B cell (primary cell): ENCODE results near the gene FOXK1. TPM values are rescaled to one million over a fixed set of nuclear protein-coding genes. Genes with fewer than 3 reads are reported as not detected.

Experiments
- ATAC-seq: fragments of 200-7000 bp; cut with Tn5 transposase; one replicate; pipeline ENCODE4 v1.10.0; 2021; ENCODE audit warnings: low read depth, mild to moderate bottlenecking, moderate number of reproducible peaks, moderate library complexity
- CTCF ChIA-PET: fragments of 350-600 bp; sonication (Branson Sonifier 250); formaldehyde crosslinking; loops from one replicate; lab custom pipeline; 2021; ENCODE audit warnings: antibody characterized with exemption, inconsistent platforms; lab: Charles Lee
- POLR2A ChIA-PET: fragments of 350-600 bp; sonication (Branson Sonifier 250); formaldehyde crosslinking; loops from one replicate; lab custom pipeline; 2021; ENCODE audit warnings: antibody characterized with exemption; lab: Charles Lee
- DNase-seq: peaks from one replicate; pipeline ENCODE4 v3.0.0; 2013
- H2AFZ ChIP-seq: 2 replicates; pipeline ENCODE4 v1.6.1; 2012; ENCODE audit warnings: mild to moderate bottlenecking, low read depth, low read length; ENCODE audit not compliant: insufficient read depth, poor library complexity, severe bottlenecking
- H3K27ac ChIP-seq, 2 donors: 1 replicate in 1 of 2; 2 replicates in 1 of 2; pipeline ENCODE4 v1.5.1; 2012 to 2013; ENCODE audit warnings: low read length in 2 of 2, mild to moderate bottlenecking in 2 of 2, moderate library complexity in 1 of 2
- H3K27me3 ChIP-seq, 4 experiments: fragments of 200-600 bp in 1 of 4; sonication (generic) in 1 of 4; replicated peaks in 1 of 4; 1 replicate in 2 of 4; 2 replicates in 2 of 4; pipeline versions ENCODE4 v1.6.1 to v1.7.0; 2013 to 2016; ENCODE audit warnings: low read length in 3 of 4, mild to moderate bottlenecking in 2 of 4, mixed read lengths in 1 of 4, moderate library complexity in 1 of 4; ENCODE audit not compliant: insufficient read depth in 4 of 4, control insufficient read depth in 3 of 4; ENCODE audit errors: control extremely low read depth in 1 of 4
- H3K36me3 ChIP-seq, 2 experiments: replicated peaks in 1 of 2; 1 replicate in 1 of 2; 2 replicates in 1 of 2; pipeline versions ENCODE4 v1.6.1 to v1.7.1; 2013; ENCODE audit warnings: low read length in 1 of 2; ENCODE audit not compliant: insufficient read depth in 2 of 2, control insufficient read depth in 1 of 2; ENCODE audit errors: control extremely low read depth in 1 of 2, extremely low read depth in 1 of 2
- H3K4me1 ChIP-seq, 2 donors: fragments of 200-600 bp in 1 of 2; sonication (generic) in 1 of 2; 1 replicate in 1 of 2; 2 replicates in 1 of 2; pipeline versions ENCODE4 v1.5.1 to v1.6.1; 2013 to 2017; ENCODE audit warnings: low read length in 2 of 2; ENCODE audit not compliant: control insufficient read depth in 2 of 2, insufficient read depth in 2 of 2
- H3K4me2 ChIP-seq: replicated peaks from 2 replicates; pipeline ENCODE3; 2012; ENCODE audit warnings: mild to moderate bottlenecking, low read depth, low read length; ENCODE audit not compliant: poor library complexity, severe bottlenecking
- H3K4me3 ChIP-seq, 5 experiments: fragments of 200-600 bp in 1 of 5; sonication (generic) in 1 of 5; 1 replicate in 3 of 5; 2 replicates in 2 of 5; pipeline versions ENCODE4 v1.5.1 to v1.7.0; 2011 to 2016; ENCODE audit warnings: low read length in 4 of 5, mild to moderate bottlenecking in 4 of 5, low read depth in 2 of 5, control low read depth in 1 of 5, moderate library complexity in 1 of 5; ENCODE audit not compliant: insufficient read depth in 1 of 5; ENCODE audit errors: control extremely low read depth in 1 of 5, extremely low read depth in 1 of 5
- H3K79me2 ChIP-seq: fragments of 200-600 bp; sonication (generic); one replicate; pipeline ENCODE4 v1.6.0; 2016; ENCODE audit warnings: low read length; ENCODE audit not compliant: control insufficient read depth, insufficient read depth
- H3K9ac ChIP-seq: fragments of 200-600 bp; sonication (generic); 2 replicates; pipeline ENCODE4 v1.6.1; 2017; ENCODE audit warnings: mild to moderate bottlenecking, low read length, moderate library complexity
- H3K9me3 ChIP-seq, 3 donors: one replicate each; pipeline versions ENCODE4 v1.6.1 to v1.7.1; 2013; ENCODE audit warnings: low read length in 2 of 3; ENCODE audit not compliant: control insufficient read depth in 2 of 3, insufficient read depth in 1 of 3; ENCODE audit errors: control extremely low read depth in 1 of 3
- H4K20me1 ChIP-seq: 2 replicates; pipeline ENCODE4 v1.6.0; 2012; ENCODE audit warnings: mild to moderate bottlenecking, low read length; ENCODE audit not compliant: insufficient read depth, control insufficient read depth, poor library complexity, severe bottlenecking
- H3K27ac Mint-ChIP-seq: one replicate; pipeline ENCODE4 v1.8.0; 2021; ENCODE audit warnings: mixed read lengths
- H3K27me3 Mint-ChIP-seq: one replicate; pipeline ENCODE4 v1.8.0; 2021; ENCODE audit warnings: mixed read lengths
- H3K4me1 Mint-ChIP-seq: one replicate; pipeline ENCODE4 v1.8.0; 2021; ENCODE audit warnings: mixed read lengths
- H3K4me3 Mint-ChIP-seq: one replicate; pipeline ENCODE4 v1.8.0; 2021; ENCODE audit warnings: mixed read lengths
- H3K9me3 Mint-ChIP-seq: one replicate; pipeline ENCODE4 v1.8.0; 2022; ENCODE audit warnings: mixed read lengths; ENCODE audit not compliant: insufficient read depth
- CTCF ChIP-seq: fragments of 200-600 bp; IDR thresholded peaks from one replicate; pipeline ENCODE4 v1.8.0; 2022; ENCODE audit warnings: antibody characterized with exemption, mild to moderate bottlenecking
- EZH2 ChIP-seq: IDR thresholded peaks from 2 replicates; pipeline ENCODE4 v1.6.1; 2012; ENCODE audit warnings: borderline replicate concordance, low read depth, mild to moderate bottlenecking, moderate library complexity, low read length; ENCODE audit not compliant: insufficient read depth, poor library complexity, severe bottlenecking
- WGBS: methylation state at CpG from one replicate; pipeline ENCODE4 v1.1.5; 2013; ENCODE audit warnings: missing lambda C conversion rate; ENCODE audit not compliant: insufficient coverage; 5-methylcytosine and 5-hydroxymethylcytosine counted together
- intact Hi-C: fragments of 100-400 bp; cut with micrococcal nuclease; formaldehyde crosslinking; loops from one replicate; pipeline ENCODE4 v1.10.0; 2022
- polyA plus RNA-seq: library from polyadenylated mRNA; depleted of rRNA; stranded (reverse); fragments of >200 nt; gene quantifications from 2 replicates; pipeline ENCODE4 v1.2.3, GENCODE V29; 2012
- total RNA-seq, 2 donors: library from RNA; stranded (reverse); fragments of 120-200 nt in 1 of 2; gene quantifications; 1 replicate in 1 of 2; 2 replicates in 1 of 2; pipeline versions ENCODE4 v1.2.3 to v1.2.4, GENCODE V29; 2013 to 2022

Gene FOXK1
- total and polyA plus RNA-seq, 2 donors (not counting 1 experiment from before 2014, with no cell fraction given) = 17.9 to 56.2 TPM

GRCh38 chr7:4766666-4767519, 84.8 kb downstream of the FOXK1 start:
- WGBS = 96% methylated on average over 31 of the region's 37 CpGs
- no peaks in the 10 kb centered on the region for H3K9me3 ChIP-seq
- H3K27me3 ChIP-seq = no peaks in the 10 kb centered on the region
- H3K4me2 ChIP-seq = no peak overlapping the region
- intact Hi-C loops = no loop called here
- H4K20me1 ChIP-seq = peaks cover 14% of the 10 kb centered on the region
- H3K4me3 Mint-ChIP-seq = no peak overlapping the region
- no peak overlapping the region for H2AFZ ChIP-seq
- POLR2A ChIA-PET = no interaction called here
- CTCF ChIA-PET = no interaction called here
- H3K27ac Mint-ChIP-seq = no peak overlapping the region
- ATAC-seq (no peak), DNase-seq (no peak)
- H3K27me3 Mint-ChIP-seq = no peaks in the 10 kb centered on the region
- no peak overlapping the region for H3K9ac ChIP-seq
- no peak for TF ChIP-seq CTCF
- no peak for TF ChIP-seq EZH2
- no peaks in the 10 kb centered on the region for H3K79me2 ChIP-seq
- no peak overlapping the region for H3K27ac ChIP-seq
- H3K4me3 ChIP-seq = no peak overlapping the region
- no peaks in the 10 kb centered on the region for H3K9me3 Mint-ChIP-seq
- no peaks in the 10 kb centered on the region for H3K4me1 Mint-ChIP-seq
- no peaks in the 10 kb centered on the region for H3K4me1 ChIP-seq
- H3K36me3 ChIP-seq = peaks cover 0 to 32% of the 10 kb centered on the region in 2 experiments
